CD4-positive, alpha-beta T cell treated with Interleukin-12 subunit alpha and Interleukin-12 subunit beta, for 1 hour (primary cell): Measurements from ENCODE around the gene CCL19.
A peak's percentile ranks its signal among the peaks of the same experiment; 100 is the strongest.
"Not testable (repeated sequence)": the region's sequence is repeated elsewhere in the genome, so short reads cannot be mapped to it uniquely, and the experiment has no call there.

ENCODE experiments used
- DNase-seq: peaks from one replicate; pipeline ENCODE4 v3.0.0-alpha.2; 2020

CCL19 gene

DNA sequence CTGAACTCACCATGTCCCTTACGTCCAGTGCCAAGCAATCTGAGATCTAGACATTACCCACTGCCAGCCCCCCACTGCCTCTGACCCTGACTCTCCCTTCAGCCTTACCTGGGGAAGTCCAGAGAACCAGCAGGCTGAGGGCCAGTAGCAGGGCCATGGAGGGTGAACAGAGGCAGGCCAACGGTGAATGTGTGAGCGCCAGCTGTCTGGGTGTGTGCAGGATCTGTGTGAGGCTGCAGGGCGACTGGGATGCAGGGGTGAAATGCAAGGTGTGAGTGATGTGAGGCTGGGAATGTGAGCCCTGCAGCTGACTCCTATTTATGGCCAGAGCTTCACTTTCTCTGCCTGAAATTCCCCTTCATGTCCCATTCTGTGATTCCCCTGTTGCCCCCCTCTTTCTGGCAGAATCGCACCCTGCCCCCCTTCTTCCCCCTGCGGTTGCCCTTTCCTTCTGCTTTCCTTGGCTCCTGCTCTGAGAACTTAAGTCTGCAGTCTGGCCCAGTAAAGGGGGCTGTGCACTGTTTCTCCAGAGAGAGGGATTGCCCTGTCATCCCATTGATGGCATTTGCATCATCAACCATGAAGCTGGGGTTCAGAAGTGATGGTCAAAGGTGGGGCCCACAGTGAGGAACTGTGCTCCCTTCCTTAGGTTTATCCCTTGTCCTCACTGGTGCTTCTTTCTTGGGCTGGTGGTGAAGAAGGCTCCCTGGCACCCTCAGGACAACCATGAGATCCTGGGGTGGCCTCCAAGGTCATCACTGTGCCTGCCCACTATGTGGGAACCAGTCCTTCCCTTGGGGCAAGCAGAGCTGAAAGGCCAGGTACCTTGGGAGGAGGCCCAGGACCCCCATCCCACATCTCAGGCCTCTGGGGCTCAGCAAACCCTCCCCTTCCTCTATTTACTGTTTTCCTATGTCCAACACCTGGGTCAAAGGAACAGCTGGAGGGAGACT is at the start of gene CCL19:
Gene CCL19 (minus strand): TSS at position 294 of the 953 bp plus-strand sequence. CDS start 137 bp downstream, at position 157.
- no peak for DNase-seq

DNA sequence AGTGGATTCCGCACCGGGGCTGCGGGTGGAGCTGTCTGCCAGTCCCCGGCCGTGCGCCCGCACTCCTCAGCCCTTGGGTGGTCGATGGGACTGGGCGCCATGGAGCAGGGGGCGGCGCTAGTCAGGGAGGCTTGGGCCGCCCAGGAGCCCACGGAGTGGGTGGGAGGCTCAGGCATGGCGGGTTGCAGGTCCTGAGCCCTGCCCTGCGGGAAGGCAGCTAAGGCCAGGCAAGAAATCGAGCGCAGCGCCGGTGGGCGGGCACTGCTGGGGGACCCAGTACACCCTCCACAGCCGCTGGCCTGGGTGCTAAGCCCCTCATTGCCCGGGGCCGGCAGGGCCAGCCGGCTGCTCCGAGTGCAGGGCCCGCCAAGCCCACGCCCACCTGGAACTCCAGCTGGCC is 49.1 kb upstream of the CCL19 start:
- DNase-seq, result not testable (repeated sequence)

DNA sequence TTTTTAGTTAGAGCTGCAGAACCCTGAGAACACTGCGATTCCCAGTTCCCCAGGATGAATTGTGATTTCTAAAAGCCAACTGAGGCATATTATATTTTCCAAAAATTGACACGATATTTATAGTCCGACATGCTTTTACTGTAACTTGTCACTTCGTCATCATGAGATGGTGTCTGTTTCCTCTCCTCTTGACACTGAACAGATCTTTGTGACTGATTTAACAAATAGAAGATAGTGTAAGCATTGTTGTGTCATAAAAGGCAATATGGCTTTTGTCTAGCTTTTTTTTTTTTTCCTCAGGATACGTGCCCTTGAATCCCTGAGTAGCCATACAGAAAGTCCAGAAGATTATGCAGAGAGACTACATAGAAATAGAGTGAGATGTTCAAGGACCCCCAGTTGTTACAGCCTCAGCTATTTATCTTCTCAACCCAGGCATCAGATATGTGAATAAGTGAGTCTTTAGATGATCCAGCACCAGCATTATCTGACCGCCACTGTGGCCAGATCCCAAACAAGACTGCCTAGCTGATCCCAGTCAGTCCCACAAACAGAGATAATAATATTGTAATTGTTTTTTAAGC is 46.7 kb upstream of the CCL19 start:
- no peak for DNase-seq

DNA sequence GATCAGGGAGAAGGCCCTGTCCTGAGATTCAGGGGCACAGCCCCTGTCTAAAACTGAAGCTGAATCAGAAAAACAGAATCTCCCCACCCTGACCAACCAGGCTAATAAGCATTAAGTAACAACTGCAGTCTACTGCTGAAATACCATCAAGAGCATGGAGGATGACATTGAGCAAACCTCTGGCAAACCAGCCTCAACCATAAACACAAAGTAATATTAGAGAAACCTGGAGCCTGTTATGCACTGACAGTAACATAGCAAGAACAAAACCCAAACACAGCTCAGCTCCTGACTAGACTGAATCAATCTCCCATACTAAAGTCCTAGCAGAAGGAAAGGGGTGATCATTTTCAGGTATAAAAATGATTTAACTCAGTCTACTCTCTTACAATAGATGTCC is 43.6 kb upstream of the CCL19 start:
- DNase-seq, result no peak

DNA sequence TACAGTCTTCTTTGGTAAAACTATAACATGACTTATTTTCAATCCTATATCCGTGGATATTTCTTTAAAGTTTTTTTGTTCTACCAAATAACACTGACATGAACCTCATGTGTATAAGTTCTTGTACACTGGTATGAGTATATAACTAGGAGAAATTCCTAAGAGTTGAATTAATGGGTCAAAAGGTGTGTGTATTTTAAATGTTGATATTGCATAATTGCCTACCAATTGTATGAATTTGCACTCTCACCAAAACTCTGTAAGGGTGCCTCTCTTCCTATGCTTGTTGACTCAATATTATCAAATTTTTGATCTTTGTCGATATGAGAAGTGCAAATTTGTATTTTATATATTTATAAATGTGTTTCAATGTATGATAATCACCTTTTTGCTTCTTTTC is 41.8 kb upstream of the CCL19 start:
- no peak for DNase-seq

DNA sequence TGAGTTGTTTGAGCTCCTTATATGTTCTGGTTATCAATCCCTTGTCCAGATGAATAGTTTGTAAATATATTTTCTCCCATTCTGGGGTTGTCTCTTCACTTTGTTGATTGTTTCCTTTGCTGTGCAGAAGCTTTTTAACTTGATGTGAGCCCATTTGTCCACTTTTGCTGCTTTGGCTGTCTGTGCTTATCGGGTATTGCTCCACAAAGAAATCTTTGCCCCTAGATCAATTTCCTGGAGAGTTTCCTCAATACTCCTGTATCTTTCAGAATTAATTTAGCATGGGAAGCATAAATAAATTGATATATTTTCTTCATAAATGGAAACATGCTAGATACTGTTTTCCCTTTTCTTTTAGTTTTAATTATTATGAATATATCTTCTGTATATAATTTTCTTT is 41.4 kb upstream of the CCL19 start:
- no peak for DNase-seq

DNA sequence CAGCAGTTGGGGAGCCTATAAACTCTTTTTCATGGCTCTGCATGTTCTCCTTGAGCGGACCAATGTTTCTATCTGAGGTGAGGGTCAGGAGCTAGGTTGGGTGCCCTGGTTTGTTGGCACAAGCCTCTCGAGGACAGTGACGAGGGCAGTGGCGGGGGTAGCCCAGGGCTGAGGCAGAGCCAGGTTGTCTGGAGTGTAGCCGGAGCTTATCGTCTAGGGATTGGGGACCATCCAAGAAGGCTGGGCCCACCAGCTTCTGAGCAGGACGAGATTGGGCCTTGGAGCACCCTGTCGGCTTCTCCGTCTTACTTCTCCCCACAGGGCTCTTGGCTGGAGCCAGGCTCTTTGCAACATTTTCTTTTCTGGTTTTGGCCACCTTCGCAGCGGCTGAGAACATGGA is 32.1 kb upstream of the CCL19 start:
- DNase-seq, result no peak

DNA sequence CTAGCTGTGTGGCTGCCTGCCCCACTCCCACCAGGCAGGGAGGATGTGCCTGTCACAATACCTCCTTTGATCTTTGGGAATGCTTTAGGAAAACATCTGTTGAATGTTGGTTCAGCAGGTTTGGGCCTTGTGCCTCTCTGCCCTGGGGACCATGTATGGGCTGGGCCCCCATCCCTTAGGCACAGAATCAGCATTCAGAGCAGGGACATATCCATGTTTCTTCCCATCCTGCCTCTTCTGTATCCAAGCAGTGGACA is 28.6 kb upstream of the CCL19 start:
- DNase-seq, result not testable (repeated sequence)

DNA sequence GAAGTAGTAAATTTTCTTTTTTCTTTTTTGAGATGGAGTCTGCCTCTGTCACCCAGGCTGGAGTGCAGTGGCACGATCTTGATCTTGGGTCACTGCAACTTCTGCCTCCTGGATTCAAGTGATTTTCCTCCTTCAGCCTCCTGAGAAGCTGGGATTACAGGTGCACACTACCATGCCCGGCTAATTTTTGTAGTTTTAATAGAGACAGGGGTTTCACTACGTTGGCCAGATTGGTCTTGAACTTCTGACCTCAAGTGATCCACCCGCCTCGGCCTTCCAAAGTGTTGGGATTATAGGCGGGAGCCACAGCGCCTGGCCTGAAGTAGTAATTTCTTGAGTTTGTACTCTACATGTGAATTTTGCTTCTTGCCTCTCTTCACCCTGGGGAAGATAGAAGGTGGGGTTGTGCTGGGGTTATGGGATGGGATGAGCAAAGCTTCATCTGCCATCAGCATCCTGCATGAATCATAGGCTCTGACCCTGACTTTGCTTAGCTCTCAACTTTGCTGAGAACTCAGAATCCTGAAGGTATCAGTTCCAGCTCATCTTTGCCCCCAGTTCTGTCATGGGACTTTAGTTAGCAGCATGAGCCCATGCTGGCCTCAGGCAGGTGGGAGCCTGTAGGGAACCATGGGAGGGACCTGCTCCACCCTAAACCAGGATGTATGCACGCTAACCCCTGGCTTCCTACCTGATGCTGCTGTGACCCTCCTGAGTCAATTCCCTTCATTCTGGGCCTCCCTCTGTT is 28.1 kb upstream of the CCL19 start:
- no peak for DNase-seq

DNA sequence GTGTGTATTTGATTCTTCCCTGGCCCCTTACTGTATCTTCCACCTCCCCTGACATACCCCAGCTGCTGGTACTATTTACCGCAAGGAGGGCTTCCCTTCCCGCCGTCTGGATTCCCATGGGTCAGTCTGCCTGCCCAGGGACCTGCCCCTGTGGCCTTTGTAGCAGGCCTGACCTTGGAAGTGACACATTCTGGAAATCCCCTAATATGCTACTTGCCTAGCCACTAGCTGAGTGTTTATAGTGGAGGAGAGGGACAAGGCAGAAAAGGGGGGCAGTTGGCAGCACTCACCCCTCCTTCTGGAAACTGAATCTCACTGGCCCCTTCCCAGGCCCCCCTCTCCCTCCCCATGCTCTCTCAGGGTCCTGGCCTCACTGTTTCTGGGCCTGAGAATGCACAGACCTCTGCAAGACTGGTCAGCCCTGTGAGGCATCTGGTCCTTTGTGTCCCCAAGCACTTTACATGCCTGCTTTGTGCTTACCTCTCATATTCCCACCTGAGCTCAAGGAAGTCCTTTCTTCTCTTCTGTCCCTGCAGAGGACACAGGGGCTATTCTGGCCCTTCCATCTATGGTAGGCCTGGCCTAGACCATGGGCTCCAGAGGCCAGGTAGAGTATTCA is 27.0 kb upstream of the CCL19 start:
- DNase-seq, result no peak

DNA sequence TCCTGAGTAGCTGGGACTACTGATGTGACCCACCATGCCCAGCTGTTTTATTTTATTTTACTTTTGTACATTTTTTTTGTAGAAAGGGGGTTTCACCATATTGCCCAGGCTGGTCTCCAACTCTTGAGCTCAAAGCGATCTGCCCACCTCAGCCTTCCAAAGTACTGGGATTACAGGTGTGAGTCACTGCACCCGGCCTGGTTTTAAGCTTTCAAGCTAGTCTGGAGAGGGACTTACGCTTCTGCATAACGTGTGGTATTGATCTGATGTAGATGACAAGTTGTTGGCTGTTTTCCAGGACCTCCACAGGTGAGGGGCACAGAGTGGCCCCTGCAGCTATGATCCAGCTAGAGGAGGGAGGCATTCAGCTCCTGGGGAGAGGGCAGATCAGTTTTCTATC is 25.6 kb upstream of the CCL19 start:
- DNase-seq, result no peak

DNA sequence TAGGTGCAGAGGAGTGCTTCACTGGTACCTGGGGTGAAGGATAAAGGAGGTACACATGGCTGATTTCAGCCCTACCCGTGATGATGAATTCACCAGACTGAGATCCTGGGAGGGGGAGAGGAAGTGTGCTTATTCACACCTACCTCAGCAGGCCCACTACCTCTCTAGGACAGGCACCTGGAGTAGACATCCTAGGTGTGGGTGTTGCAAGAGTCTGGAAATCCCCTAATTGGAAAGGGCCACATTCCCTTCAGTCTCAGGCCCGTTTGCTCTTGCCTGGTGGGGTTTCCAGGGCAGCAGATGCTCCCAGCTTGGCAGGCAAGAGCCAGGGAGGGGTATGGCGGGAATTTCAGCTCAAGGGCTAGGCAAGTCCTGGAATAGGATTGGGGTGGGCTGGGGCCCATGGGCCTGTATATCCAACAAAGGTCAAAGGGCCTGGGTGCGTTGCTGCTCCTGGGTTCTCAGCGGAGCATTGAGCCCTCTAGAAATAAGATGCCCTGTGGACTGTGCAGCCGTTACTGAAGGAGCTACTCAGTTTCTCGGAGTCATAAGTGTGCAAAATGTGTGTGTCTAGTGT is 24.7 kb upstream of the CCL19 start:
- no peak for DNase-seq

DNA sequence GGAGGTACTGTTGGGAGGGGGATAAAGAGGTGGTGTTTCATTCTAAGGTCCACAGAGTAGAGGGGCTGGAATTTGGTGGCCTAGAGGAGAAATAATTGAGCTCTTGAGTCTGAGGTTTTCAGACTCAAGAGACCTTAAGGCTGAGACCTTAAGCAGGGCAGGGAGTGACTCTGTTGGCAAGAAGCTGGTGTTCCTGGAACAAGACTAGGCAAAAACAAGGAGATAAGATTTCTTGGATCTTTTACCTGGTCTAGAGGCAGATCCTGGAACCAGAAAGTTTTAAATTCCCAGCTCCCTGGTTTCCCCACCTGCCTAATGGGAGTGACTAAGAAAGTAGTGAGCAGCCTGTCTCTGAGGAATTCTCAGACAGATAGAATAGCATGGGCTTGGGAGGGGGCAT is 22.9 kb upstream of the CCL19 start:
- DNase-seq, result no peak

DNA sequence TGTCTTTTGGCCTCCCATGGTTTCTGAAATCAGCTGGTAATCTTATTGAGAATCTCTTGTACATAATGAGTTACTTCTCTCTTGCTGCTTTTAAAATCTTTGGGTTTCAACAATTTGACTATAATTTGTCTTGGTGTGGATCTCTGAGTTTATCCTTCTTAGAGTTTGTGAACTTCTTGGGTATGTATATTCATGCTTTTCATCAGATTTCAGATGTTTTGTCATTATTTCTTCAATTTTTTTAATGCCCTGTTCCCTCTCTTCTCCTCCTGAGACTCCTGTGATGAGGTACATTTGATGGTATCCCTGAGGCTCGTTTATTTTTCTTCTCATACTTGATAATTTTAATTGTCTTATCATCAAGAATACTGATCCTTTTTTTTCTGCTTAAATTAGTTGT is 21.1 kb upstream of the CCL19 start:
- no peak for DNase-seq

DNA sequence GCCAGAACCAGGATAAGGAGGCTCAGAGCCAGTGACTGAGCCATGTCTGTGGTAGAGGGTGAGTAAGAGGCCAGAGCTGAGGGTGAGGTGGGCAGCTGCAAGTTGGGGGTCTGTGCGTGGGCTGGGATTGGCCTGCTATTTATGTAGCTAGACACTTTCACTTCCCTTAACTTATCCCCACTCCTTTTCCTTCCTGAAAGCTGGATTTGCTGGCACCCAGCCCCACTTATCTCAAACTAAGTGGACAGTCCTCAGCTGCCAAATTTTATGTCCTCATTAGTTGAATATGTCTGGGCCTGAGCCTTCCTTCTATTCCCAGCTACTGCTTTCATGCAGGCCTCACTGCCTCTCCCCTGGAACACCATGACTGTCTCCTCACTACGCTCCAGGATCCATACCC is 18.9 kb upstream of the CCL19 start, which contains the start of gene CCL21:
Gene CCL21 (minus strand): TSS at position 114 of the 400 bp plus-strand sequence. CDS start 70 bp downstream, at position 44.
- no peak for DNase-seq

DNA sequence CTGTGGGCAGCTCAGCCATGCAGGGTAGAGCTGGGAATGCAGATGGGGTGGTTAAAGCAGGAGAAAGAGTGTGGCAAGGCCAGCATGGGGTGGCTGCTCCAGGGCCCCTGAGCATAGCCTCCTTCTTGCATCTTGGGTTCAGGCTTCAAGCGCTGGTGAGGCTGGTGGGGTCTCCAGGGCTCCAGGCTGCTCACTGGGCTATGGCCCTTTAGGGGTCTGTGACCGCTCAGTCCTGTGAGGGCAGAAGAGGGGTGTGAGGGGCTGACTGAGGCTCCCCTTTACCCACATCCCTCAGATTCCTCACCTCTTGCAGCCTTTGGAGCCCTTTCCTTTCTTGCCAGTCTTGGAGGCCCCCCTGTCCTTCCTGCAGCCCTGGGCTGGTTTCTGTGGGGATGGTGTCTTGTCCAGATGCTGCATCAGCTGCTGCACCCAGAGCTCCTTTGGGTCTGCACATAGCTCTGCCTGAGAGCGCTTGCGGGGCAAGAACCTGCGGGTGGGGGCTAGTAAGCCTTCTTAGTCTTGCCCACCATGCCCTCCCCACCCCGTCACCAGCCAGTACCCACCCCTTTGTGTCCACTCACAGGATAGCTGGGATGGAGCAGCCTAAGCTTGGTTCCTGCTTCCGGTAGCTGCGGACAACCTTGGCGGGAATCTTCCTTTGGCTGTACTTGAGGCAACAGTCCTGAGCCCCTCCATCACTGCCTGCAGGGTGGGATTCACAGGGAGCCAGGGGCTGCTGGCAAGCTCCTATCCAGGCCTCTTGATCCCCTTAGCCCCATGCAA is 18.3 kb upstream of the CCL19 start:
- no peak for DNase-seq

DNA sequence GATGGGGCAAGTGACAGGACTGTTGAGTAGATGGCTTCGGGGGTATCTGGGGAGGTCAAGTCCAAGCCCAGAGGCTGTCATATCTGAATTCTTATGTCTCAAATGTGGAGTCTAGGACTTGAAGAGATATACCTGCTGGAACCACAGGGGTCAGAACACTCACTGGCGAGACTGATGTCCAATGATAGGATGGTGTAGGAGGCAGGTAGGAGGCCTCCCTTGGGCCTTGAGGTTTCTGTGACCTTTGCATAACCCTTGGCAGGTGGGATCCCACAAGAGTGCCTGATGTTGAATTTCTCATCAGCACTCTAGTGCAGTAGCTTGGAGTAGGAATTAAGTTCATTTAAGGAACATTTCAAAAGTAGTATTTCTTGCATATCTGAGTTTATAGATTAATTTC is 16.1 kb upstream of the CCL19 start:
- DNase-seq, result no peak

DNA sequence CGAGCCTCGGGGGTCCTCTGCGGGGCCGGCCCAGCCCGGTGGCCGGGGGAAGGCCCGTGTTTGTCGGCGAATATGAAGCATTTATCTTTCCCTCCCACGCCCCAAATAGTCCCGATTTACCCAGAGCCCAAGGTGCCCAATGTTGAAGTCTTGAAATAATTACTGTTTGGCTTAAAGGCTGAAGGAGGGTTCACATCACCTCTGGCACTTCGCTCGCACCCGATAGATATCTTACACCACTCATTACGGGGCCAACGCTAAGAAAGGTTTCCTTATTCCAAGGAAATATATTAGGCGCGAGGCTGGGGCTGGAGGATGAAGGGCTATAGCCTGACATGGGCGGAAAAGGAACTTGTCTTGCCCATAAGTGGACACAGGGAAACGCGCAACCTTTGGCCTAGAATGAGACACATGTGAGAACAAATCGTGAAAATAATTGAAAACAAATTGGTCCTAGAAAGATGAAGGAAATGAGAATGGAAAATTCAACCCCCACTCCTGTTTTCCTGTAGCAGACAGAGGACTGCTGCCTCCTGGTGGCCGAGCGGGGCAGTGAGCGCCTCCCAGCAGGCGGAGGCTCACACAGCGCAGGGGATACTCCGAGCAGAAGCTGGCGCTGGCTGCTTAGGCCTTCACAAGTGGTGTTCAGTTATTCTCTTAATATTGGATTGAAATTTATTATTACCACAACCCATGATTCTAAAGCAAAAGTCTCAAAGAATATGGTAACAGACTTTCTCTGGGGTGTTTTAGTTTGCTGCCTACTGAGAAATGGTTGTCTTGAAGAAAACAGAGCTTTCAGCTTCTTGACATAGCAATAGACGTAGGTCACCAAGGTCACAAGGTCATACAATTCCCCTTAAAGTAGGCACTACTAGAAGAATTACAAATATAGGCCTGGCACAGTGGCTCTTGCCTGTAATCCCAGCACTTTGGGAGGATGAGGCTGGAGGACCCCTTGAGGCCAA is 11.0 kb upstream of the CCL19 start:
- DNase-seq, result peak; percentile 82

DNA sequence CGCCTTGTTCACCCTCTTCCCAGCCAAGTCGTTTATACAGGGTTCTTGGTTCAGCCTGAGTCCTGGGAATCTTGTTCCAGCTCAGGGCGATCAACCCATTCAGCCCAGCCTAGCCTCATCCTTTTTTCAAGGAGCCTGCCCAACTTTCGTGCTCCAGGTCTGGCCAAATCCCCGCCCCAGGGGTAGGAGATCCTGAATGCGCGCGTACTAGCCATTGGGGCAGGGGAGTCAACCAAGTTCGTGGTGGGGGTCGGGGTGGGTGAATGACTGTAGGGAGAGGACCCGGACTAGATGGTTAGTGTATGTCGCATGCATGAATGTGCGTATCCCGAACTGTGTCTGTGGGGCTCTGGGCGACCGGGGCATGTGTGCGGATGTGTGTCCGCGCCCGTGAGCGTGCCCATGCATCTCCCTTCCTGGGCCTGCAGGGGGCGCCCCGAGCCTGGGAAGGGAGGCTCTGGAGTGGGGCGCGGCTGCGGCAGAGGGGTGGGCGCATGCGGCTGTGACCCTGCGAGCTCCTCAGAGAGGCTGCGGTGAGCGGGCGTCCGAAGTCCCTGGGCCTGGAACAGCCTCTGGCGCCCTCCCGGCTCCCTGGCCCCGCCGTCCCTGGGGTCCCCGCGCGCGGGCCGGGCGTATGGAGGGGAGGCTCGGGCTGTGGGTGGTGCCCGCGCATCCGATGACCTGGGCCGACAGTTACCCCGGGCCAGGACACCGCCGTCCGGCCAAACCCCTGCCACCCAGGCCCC is 10.1 kb upstream of the CCL19 start:
- DNase-seq, result peak; percentile 80

DNA sequence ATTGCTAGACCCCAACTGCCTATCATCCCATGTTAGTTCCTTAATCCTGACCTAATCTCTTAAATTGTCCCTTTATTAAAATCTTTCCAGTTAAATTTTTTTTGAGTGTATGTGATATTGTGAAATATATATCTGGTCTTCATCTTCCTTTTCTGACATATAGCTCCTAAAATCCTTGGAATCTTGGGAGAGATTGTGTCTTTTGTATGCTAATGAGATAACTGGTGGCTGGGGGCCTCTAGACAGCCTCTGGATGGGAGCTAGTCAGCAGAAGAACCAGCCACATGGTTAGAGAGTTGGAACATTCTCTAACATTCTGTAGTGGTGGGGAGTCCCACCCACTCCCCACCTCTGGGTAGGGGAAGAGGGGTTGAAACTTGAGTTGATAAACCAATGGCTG is 3.7 kb upstream of the CCL19 start:
- no peak for DNase-seq
